GM10248 (cell line): ENCODE data around the gene HBA2.

Experiments used
- CTCF ChIA-PET: fragments of 300-600 bp; sonication (Branson Sonifier 250); formaldehyde crosslinking; extraction: SDS; loops from one replicate; lab custom pipeline; 2021; ENCODE audit warnings: antibody characterized with exemption; lab: Yijun Ruan, JAX
- POLR2A ChIA-PET: fragments of 350-650 bp; sonication (Branson Sonifier 250); formaldehyde crosslinking; extraction: SDS; loops from one replicate; lab custom pipeline; 2020; ENCODE audit warnings: antibody characterized with exemption; lab: Yijun Ruan, JAX
- DNase-seq: peaks from one replicate; pipeline ENCODE4 v3.0.0; 2012; ENCODE audit errors: extremely low spot score
- TF ChIP-seq, protein P1 (sequence below): IDR thresholded peaks from 2 replicates; pipeline ENCODE4 v1.5.1; 2012; ENCODE audit warnings: mild to moderate bottlenecking, low read depth; ENCODE audit errors: extremely low read depth, missing control alignments, control extremely low read depth

HBA2 gene

DNA sequence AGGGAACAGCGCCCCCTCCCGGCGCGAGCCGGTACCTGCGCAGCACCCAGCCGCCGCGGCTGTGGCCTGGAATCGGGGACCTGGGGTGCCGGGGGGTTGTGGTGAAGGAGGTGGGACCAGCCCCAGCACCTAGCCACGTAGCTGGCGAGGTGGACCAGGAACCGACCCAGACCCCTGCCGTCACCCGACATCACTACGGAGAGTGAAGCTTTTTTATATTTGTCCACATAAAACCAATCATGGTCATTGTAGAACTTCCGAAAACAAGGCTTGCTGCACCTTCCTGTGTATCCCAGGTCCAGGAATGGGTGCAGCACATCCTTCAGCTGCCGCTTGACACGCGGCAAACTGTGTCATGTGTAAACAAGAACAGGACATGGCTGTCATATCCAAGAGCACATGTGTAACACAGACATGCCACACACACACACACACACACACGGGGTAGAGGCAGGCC is 8.9 kb downstream of the HBA2 start:
- POLR2A ChIA-PET: interaction anchor here (1.1 kb wide), 1 partner anchor 36 kb away, joined by 5 read pairs; no protein-coding TSS in a partner anchor
- CTCF ChIA-PET: interaction anchor here (0.8 to 3.7 kb wide), 27 partner anchors 10 to 181 kb away, joined by 3 to 34 read pairs (median 5); partner anchors contain the start of gene HBM
- TF ChIP-seq, protein P1, sequence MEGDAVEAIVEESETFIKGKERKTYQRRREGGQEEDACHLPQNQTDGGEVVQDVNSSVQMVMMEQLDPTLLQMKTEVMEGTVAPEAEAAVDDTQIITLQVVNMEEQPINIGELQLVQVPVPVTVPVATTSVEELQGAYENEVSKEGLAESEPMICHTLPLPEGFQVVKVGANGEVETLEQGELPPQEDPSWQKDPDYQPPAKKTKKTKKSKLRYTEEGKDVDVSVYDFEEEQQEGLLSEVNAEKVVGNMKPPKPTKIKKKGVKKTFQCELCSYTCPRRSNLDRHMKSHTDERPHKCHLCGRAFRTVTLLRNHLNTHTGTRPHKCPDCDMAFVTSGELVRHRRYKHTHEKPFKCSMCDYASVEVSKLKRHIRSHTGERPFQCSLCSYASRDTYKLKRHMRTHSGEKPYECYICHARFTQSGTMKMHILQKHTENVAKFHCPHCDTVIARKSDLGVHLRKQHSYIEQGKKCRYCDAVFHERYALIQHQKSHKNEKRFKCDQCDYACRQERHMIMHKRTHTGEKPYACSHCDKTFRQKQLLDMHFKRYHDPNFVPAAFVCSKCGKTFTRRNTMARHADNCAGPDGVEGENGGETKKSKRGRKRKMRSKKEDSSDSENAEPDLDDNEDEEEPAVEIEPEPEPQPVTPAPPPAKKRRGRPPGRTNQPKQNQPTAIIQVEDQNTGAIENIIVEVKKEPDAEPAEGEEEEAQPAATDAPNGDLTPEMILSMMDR: peak; percentile 98
- DNase-seq: no peak

DNA sequence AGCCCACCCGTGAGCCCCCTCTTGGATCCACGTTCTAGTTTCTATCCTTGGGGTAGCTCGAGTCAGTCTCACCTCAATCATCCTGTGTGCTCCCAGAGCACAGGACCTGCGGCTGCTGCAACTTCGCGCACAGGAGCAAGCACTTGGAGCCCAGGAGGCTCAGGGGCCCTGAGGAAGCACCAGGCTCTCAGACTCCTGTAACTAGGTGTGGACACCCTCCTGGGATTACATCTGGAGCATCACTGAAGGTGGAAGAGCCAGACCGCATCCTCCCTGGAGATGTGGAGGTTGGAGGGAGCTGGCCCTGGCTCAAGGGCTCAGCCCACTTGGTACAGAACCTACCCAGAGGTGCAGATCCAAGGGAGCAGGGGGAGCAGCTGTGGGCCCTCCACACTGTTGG is 10.3 kb downstream of the HBA2 start:
- POLR2A ChIA-PET: interaction anchor here (0.6 kb wide), 1 partner anchor 178 kb away, joined by 4 read pairs; no protein-coding TSS in a partner anchor
- CTCF ChIA-PET: interaction anchor here (1.1 to 3.7 kb wide), 6 partner anchors 8 to 118 kb away, joined by 3 to 34 read pairs (median 11); no protein-coding TSS in a partner anchor

DNA sequence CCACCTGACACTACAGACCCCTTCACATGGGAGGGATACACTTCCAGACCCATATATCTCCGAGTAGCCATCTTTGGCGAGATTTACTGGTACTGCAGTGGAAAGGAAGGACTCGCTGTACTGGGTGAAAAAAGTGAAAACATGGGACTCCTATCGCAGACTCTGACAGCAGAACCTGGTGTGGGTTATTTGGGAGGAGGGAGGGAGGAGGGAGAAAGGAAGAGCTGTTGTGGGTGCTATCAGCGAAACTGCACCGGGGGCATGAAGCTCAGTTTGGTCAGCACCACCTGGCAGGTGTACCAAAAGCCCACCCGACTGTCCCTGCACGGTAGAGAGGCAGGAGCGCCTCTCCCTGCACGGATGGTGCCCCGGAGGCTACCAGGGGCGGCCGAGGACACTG is 12.5 kb downstream of the HBA2 start:
- DNase-seq: no peak
- TF ChIP-seq, protein P1: no peak
- ChIA-PET CTCF (no interaction called here), POLR2A (interaction anchor here (0.6 kb wide), 1 partner anchor 98 kb away, joined by 6 read pairs; no protein-coding TSS in a partner anchor)

More for the DNA sequence above, 10.3 kb downstream of the HBA2 start:
- DNase-seq: no peak
- TF ChIP-seq, protein P1: no peak

DNA sequence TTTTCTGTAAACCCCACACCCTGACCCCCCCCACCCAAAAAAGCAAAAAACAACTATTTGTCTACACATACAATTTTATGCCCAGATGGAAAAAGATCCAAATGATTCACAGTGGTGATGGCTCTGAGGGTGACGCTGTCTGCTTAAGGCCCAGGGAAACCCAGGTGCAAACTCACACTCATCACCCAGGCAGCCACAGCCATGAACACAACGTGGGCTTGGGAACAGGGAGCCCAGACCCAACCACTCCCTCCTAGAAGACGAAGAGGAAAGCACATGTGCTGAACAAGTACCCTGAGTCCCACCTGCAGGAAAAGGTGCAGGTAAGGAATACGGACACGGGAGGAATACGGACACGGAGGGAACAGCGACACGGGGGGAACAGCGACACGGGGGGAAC is 13.0 kb downstream of the HBA2 start:
- TF ChIP-seq, protein P1: no peak
- CTCF ChIA-PET: no interaction called here

DNA sequence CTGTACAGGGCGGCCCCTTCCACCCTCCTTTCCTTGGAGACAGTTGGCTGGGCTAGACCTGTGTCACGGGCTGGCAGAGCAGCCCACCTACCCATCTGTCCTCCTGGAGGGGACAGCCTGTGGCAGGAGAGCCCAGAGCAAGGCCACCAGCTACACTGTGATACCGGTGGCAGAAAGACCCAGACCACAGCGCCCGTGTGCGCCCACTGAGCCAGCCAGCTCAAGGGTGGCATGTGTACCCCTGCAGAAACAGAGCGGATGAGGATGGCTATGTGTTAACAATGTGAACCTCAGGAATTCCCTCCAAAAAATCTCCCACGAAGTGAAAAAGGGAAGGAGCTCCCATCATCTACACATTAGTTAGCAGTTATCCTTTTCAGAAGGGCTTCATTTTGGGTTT is 14.7 kb downstream of the HBA2 start:
- CTCF ChIA-PET: interaction anchor here (1.0 to 1.5 kb wide), 3 partner anchors 70 to 122 kb away, joined by 3 to 7 read pairs (median 4); no protein-coding TSS in a partner anchor
- no peak for DNase-seq
- POLR2A ChIA-PET: no interaction called here
- TF ChIP-seq, protein P1: no peak

More for the DNA sequence above, 13.0 kb downstream of the HBA2 start:
- no peak for DNase-seq
- POLR2A ChIA-PET: interaction anchor here (0.6 kb wide), 1 partner anchor 98 kb away, joined by 6 read pairs; no protein-coding TSS in a partner anchor

DNA sequence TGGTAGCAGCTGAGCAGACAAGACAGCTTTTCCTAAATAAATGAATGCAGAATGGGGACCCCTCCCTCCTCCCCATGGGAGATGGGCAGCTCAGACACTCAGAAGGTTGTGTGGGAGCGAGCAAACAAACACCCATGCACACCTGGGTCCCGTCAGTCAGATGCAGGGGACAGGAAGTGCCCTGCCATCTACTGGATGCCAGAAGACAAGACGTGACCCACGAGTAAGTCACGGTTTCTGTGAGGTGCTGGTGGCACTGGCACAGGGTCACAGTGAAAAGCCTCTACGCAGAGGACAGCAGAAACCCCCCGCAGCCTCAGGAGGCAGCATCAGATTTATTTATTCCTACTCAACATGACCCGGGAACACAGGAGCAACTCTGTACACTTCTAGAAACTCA is 16.0 kb downstream of the HBA2 start:
- DNase-seq: no peak
- TF ChIP-seq, protein P1: peak; percentile 19
- ChIA-PET POLR2A (interaction anchor here (0.5 kb wide), 1 partner anchor 36 kb away, joined by 4 read pairs; no protein-coding TSS in a partner anchor), CTCF (interaction anchor here (1.1 kb wide), 1 partner anchor 19 kb away, joined by 3 read pairs; no protein-coding TSS in a partner anchor)
